GM10266 (cell line): ENCODE data around the gene GRWD1.
A peak's percentile ranks its signal among the peaks of the same experiment; 100 is the strongest.

ENCODE experiments used
- DNase-seq: peaks from one replicate; pipeline ENCODE4 v3.0.0; 2012; ENCODE audit errors: extremely low spot score
- CTCF ChIP-seq: IDR thresholded peaks from 2 replicates; pipeline ENCODE4 v1.5.1; 2012; ENCODE audit warnings: mild to moderate bottlenecking, low read depth; ENCODE audit not compliant: control insufficient read depth, insufficient read depth; ENCODE audit errors: missing control alignments

Gene GRWD1

GRCh38 chr19:48458016-48458415 lies 12.2 kb downstream of the GRWD1 start:
- no peak for DNase-seq
- no peak for TF ChIP-seq CTCF

- no peak for DNase-seq
- TF ChIP-seq CTCF, result no peak
Observed at GRCh38 chr19:48461651-48461981, 15.8 kb downstream of the GRWD1 start.

- no peak for TF ChIP-seq CTCF
- no peak for DNase-seq
Observed at GRCh38 chr19:48461982-48462655, 16.3 kb downstream of the GRWD1 start.

- no peak for TF ChIP-seq CTCF
- no peak for DNase-seq
Observed at GRCh38 chr19:48465215-48465614, 19.4 kb downstream of the GRWD1 start.

GRCh38 chr19:48466561-48467325 lies 21.0 kb downstream of the GRWD1 start:
- no peak for DNase-seq
- no peak for TF ChIP-seq CTCF

- no peak for TF ChIP-seq CTCF
Observed at GRCh38 chr19:48468772-48469288, 23.0 kb downstream of the GRWD1 start.

More at GRCh38 chr19:48468772-48469288, 23.0 kb downstream of the GRWD1 start:
- DNase-seq, result peak; percentile 99
